GM21786 (cell line): ENCODE measurements around the gene ADCY1.
"Not testable (repeated sequence)": the region's sequence is repeated elsewhere in the genome, so short reads cannot be mapped to it uniquely, and the experiment has no call there.

Experiments used
- ATAC-seq: cut with Tn5 transposase; IDR thresholded peaks from one replicate; pipeline ENCODE4 v1.9.1; 2021; ENCODE audit not compliant: unreplicated experiment

ADCY1 gene

GRCh38 chr7:45573661-45574415 is at the start of gene ADCY1:
TSS of gene ADCY1 (plus strand) at chr7:45574368. CDS start at chr7:45574544, 176 bp downstream.
- no peak for ATAC-seq

GRCh38 chr7:45524445-45524844 is 49.7 kb upstream of the ADCY1 start:
- ATAC-seq = no peak

- no peak for ATAC-seq
Observed at GRCh38 chr7:45525057-45525456, 49.1 kb upstream of the ADCY1 start.

GRCh38 chr7:45543473-45543872 is 30.7 kb upstream of the ADCY1 start:
- ATAC-seq = no peak

GRCh38 chr7:45545105-45545710 is 29.0 kb upstream of the ADCY1 start:
- not testable (repeated sequence) for ATAC-seq

GRCh38 chr7:45548917-45549316 is 25.3 kb upstream of the ADCY1 start:
- peak; percentile 52 for ATAC-seq

- no peak for ATAC-seq
Observed at GRCh38 chr7:45563401-45563800, 10.8 kb upstream of the ADCY1 start.

- no peak for ATAC-seq
Observed at GRCh38 chr7:45563941-45564461, 10.2 kb upstream of the ADCY1 start.

GRCh38 chr7:45564485-45564884 is 9.7 kb upstream of the ADCY1 start:
- ATAC-seq = no peak

GRCh38 chr7:45564886-45565455 is 9.2 kb upstream of the ADCY1 start:
- no peak for ATAC-seq

- no peak for ATAC-seq
Observed at GRCh38 chr7:45566386-45566785, 7.8 kb upstream of the ADCY1 start.

- ATAC-seq = no peak
Observed at GRCh38 chr7:45566961-45567360, 7.2 kb upstream of the ADCY1 start.

- no peak for ATAC-seq
Observed at GRCh38 chr7:45567713-45568112, 6.5 kb upstream of the ADCY1 start.

- ATAC-seq = no peak
Observed at GRCh38 chr7:45568536-45569289, 5.5 kb upstream of the ADCY1 start.

GRCh38 chr7:45569290-45569685 is 4.9 kb upstream of the ADCY1 start:
- ATAC-seq = no peak

- no peak for ATAC-seq
Observed at GRCh38 chr7:45570797-45571196, 3.4 kb upstream of the ADCY1 start.

- ATAC-seq = no peak
Observed at GRCh38 chr7:45573204-45573603, 964 bp upstream of the ADCY1 start.

- ATAC-seq = no peak
Observed at GRCh38 chr7:45574416-45574668, 174 bp downstream of the ADCY1 start.

GRCh38 chr7:45574669-45575500 is 717 bp downstream of the ADCY1 start:
- no peak for ATAC-seq

GRCh38 chr7:45575501-45576248 is 1.5 kb downstream of the ADCY1 start:
- no peak for ATAC-seq
